Liver (tissue), 3 donors: Measurements from ENCODE around the gene PFDN6.

Source experiments
- CTCF ChIP-seq: fragments of 150-350 bp; IDR thresholded peaks from 2 replicates; pipeline ENCODE4 v1.5.1; 2017; ENCODE audit warnings: improper control_type of control experiment, low read depth, low read length; ENCODE audit not compliant: missing input control
- EGR1 ChIP-seq, 2 donors: IDR thresholded peaks; 2 replicates each; pipeline ENCODE4 v1.6.1; 2016 to 2018; ENCODE audit warnings: antibody characterized with exemption in 2 of 2, low read depth in 2 of 2
- TAF1 ChIP-seq: conservative IDR thresholded peaks from 2 replicates; pipeline ENCODE4 v1.6.1; 2016; ENCODE audit warnings: antibody characterized with exemption, mild to moderate bottlenecking
- donor health status: healthy.
- donor health status: healthy.

- no peak for TF ChIP-seq CTCF
- no peak for TF ChIP-seq TAF1
- TF ChIP-seq EGR1 (IDR thresholded peaks at IDR 0.05; ENCODE audit: low read depth in 2 of 2): no peak
These were observed 3.7 kb downstream of the PFDN6 start for GRCh38 chr6:33292996-33293682.
